NCI-H146 (cell line): ENCODE measurements around the gene GPR45.
"Not testable (repeated sequence)": the region's sequence is repeated elsewhere in the genome, so short reads cannot be mapped to it uniquely, and the experiment has no call there.

ENCODE experiments used
- DNase-seq: peaks from one replicate; lab custom pipeline; 2025; lab: John Stamatoyannopoulos, UW

The GPR45 gene, protein sequence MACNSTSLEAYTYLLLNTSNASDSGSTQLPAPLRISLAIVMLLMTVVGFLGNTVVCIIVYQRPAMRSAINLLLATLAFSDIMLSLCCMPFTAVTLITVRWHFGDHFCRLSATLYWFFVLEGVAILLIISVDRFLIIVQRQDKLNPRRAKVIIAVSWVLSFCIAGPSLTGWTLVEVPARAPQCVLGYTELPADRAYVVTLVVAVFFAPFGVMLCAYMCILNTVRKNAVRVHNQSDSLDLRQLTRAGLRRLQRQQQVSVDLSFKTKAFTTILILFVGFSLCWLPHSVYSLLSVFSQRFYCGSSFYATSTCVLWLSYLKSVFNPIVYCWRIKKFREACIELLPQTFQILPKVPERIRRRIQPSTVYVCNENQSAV

DNA sequence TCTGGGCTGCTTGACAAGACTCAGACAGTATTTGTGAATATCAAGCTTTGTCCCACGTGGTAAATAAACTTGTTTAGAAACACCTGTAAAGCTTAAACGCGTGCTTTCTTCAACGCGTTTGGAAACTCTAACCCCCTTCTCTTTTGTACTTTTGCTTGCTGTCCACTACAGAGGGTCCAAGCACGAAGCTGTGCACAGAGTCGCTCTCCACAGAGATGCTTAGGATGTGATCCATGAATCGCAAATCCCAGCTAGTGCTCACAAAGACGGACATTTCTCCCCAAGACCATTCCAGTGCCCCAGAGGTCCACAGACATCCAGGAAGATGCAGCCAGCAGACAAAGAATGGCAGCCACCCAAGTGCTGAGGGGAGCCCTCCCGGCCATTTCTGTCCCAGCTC, at the start of gene GPR45:
Gene GPR45 (plus strand): TSS at position 301 of the 400 bp plus-strand sequence. CDS start 116 bp downstream, outside the sequence.
- no peak for DNase-seq

DNA sequence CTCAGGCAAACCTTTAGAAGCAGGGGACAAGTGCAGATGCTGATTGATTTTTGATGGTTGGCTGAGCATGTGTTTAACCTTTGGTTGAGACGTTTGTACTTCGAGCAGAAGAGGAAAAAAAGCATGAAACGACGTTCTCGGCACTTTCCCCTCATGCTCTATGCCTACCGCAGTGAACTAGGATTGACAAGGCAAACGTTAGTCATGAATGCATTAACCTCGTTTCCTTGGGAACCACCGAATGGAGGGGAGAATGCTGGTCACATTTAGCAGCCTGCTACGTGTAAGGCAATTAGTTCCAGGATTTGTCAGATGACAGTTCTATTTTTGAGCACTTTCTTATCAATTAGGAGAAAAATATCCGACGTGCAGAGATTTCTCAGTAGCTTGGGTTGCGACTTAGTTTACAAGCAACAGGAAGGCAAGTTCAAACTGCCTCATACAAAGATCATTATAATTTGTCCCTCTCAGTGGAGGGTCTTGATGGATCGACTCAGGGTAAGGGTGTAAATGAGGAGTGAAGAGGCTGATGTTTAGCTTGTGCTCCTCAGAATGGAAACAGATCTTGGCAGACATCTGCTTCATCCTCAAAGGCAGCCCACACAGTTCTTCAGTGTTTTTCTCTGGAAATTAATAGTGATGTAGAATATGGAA, 47.4 kb upstream of the GPR45 start:
- no peak for DNase-seq

DNA sequence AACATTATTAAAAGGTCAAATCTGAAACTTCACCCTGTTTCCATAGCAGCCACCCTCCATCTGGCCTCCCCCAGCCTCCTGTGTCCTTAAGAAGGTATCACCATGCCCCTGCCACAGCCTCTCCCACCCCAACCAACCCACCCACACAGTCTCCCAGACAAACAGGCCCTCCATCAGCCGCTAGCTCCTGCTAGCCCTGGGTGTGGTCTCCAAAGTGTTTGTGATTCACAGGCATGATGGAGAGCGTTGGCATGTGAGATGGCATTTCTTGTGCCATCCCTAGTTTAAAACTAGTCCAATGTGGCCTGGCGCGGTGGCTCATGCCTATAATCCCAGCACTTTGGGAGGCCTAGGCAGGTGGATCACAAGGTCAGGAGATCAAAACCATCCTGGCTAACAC, 44.9 kb upstream of the GPR45 start:
- no peak for DNase-seq

DNA sequence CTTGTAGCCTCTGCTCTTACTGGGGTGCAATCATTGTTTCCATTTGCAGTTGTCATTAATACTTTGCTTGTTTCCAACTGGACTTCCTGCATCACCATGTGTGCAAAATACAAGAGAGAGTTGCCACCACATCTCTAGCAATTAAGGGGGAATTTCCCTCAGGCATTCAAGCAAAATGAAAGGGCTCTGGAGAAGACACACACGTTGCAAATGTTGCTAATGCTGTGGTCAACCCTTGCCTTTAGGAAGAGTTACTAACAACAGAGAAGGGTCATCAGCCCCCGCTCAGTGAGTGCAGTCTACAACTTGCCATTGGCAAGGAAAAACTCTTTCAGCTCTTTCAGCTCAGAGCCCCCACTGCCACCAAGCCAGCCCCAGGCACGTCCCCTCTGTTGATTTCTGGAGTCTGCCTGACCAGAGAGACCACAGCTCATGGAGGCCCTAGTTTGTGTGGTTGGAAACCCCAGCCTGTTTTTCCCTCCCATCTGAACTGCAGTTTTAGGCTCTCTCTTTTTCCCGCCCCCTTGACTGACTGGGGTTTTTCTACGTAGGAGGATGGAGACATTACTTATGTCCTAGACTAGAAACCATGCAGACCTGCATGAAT, 25.9 kb upstream of the GPR45 start:
- DNase-seq = no peak

DNA sequence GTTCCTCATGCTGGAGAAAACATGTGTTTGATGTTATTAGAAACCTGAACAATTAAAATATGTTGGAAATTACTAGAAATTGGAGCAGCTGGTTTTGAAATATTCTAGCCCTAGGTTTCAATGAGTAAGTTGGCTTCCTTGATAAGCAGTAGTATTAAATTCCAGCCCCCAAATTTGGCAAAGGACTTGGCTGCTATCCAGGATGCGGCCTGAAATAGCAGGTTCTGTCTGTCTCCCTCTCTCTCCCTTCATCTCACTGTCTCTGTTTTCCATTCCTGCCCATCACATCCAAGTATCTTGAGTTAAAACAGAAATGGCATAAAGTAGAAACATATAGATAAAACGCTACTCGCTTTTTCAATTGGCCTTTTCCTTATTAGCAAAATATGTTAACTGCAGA, 20.9 kb upstream of the GPR45 start:
- DNase-seq = no peak

DNA sequence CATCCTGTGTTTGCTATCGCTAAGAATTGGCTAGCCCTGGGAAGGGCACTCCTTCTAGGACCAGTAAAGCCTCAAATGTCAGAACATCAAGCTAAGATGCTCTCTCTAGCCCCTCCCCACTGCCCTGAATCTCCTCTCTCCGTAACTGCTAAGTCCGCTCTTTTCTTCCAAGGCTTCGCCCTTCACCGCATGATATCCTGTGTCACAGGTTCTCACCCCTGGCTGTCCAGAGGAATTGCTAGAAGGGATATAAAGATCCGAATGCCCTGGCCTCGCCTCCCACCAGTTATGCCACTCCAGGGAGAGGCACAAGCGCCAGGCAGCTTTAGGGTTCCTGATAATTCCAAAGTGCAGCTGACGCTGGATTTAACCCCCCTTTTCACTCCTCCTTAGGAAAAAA, 17.1 kb upstream of the GPR45 start:
- no peak for DNase-seq

DNA sequence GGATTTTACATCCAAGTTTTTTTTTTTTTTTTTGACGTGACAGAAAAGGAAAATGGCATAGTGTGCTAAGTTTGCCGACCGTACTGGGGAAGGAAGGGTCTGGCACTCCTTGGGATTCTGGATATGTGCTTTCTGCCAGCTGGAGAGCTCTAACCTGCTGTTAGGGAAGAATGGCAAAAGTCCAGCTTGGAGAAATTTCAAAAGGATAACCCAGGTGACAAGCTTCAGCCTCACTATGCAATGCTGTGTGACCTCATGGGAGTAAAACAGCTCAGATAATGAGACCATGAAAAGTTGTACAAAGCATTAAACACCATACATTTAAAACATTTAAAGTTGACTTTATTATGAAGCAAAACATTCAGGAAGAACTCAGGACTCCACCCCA, 10.3 kb upstream of the GPR45 start:
- DNase-seq = no peak

DNA sequence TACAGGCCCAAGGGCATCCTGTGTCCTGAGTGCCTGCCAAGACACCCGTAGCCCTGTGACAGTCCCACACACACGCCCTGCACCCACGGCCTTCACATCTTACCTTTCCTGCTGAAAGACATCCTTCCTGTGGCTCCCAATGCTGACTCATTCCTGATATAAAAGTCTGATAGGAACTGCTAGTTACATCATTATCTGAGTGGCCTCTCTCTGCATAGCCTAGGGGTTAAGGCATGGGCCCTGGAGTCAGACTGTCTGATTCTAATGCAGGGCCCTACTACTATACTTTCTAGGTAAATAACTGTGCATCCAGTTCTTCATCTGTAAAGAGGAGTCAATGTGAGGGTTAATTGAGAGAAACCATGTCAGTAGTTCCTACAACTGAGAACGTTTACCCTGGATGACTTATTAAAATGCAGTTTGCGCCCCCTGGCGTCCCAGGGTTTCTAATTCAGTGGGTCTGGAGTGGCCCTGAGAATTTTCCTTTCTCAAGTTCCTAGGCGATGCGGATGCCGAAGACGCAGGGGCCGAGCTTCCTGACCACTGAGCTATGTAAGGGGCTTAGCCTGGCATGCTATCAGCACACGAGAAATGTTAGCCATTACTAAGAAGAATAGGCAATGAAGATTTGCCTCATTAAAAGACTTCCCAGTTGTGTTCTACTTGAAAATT, 6.0 kb upstream of the GPR45 start:
- DNase-seq = peak; percentile 71

DNA sequence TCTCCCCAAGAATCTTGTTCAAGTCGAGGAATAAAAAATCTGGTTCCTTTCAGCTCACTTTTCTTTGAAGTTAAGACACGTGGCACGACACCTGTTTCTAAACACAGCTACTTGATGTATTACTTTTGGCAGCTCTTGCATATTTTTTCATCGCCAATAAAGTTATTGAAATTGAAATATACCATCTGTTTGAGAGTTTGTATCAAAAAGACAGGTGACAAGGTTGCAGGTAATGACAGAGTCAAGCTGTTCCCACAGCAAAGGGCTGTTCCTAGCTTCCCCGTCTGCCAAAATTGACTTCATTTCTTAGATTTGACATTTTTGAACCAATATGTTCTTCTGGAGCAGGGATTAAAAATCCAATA, 5.5 kb upstream of the GPR45 start:
- DNase-seq = no peak

DNA sequence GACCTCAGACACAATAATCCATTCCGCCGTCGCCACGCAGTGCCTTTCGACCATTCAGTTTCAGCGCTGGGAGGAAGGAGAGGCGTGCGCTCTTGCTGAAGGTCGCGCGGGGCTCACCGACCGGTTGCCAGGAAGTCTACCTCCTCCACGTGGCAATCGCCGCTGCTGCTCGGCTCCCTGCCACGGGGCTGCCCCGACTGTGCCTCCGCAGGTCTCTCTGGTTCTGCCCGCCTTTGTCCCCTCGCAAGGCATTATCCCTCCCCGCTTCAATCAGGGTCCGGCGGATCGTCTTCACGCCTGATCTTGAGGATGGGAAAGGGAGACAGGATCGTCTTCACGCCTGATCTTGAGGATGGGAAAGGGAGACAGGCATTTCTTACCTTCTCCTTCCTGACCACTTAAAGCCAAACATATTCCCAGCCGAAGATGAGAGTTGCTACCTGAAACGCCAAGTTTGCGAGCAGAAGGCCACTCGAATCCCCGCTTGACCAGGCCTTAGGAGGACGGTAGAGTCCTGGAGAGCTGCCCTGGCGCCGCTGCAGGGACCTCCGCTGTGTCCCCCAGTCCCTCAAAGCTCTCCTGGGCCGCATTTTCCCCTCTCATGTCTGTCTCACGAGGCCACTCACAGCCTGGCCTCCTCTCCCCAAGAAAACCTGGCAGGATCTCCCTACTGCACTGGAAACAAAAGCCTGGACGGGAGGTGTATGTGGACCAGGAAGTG, 4.3 kb upstream of the GPR45 start:
- DNase-seq = no peak

DNA sequence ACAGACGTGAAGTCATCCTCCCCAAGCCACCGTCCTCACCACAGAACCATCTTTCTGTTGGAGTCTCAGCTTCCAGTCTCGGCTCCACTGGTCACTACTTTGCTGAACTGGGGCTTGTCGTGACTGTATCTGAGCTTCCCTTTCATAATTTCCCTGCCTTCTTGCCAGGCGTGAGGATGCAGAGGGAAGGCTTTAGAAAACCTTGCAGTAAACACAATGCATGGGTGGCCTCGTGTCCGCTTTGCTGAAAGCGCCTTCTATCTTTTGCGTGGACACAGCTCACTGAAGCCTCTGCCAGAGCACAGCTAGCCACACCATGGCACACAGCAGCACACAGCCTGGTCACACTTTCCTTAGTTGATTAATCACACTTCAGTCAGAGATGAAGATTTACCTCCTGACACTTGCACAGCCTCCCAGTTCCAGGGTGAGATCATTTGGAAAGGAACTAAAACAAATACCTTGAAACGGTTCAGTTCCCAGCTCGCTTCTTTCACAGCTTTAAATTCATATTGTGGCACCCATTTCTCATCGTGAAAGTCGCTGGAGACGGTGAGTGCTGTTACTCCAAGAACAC, 2.8 kb upstream of the GPR45 start:
- no peak for DNase-seq

DNA sequence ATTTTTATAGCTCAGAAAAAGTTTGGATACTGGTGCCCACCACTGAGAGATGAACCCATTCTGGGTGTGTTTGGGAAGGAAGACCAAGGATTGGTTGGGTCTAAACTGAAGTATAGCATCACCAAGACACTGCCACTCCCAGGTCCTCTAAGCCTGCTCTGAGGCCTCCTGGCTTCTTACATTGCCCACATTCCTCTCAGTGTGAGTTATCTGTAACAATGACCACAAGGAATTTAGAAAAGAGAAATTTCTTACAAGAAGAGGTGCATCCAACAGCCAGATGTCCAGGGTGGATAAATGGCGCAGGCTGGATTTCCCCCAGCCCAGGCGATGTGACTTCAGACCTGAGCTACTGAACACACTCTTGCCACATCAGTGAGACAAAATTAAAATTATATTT, 1.6 kb upstream of the GPR45 start:
- no peak for DNase-seq

DNA sequence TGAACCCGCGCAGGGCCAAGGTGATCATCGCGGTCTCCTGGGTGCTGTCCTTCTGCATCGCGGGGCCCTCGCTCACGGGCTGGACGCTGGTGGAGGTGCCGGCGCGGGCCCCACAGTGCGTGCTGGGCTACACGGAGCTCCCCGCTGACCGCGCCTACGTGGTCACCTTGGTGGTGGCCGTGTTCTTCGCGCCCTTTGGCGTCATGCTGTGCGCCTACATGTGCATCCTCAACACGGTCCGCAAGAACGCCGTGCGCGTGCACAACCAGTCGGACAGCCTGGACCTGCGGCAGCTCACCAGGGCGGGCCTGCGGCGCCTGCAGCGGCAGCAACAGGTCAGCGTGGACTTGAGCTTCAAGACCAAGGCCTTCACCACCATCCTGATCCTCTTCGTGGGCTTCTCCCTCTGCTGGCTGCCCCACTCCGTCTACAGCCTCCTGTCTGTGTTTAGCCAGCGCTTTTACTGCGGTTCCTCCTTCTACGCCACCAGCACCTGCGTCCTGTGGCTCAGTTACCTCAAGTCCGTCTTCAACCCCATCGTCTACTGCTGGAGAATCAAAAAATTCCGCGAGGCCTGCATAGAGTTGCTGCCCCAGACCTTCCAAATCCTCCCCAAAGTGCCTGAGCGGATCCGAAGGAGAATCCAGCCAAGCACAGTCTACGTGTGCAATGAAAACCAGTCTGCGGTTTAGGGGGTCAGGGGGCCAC, 897 bp downstream of the GPR45 start:
- no peak for DNase-seq

DNA sequence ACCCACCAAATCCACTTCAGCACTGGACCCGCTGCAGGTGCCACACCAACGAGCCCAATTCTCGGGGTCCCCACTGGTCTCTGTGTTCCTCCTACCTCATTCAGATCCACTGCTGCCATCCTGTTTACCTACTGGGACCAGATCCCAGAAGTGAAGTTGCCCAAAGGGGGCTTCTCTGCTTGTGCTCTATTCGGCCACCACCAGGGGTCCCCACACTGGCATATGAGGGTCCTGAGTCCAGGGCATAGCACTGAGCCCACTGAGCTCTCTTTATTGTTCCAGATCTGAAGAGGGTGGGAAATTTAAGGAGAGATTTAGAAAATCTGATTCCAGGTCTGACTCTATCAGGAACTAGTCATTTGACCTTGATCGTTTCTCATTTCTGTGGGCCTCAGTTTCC, 2.4 kb downstream of the GPR45 start:
- DNase-seq = no peak

DNA sequence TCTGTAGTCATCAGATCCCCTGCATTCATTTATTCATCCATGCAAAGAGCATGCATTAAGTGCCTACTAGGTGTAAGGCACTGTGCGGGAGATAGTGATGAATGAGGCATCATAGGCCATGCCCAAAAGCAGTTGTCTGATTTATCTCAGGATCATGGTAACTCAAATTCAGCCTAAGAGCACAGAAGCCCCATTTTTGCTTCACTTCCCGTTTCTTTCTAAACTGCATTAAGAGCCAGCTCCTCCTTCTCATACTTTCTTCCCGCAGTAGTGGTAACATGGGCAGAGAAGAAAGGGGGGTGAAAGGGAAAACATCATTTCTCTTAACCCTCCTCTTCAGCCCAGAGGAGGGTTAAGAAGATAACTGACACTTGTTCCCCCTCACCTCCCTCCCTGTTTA, 2.9 kb downstream of the GPR45 start:
- DNase-seq = no peak

DNA sequence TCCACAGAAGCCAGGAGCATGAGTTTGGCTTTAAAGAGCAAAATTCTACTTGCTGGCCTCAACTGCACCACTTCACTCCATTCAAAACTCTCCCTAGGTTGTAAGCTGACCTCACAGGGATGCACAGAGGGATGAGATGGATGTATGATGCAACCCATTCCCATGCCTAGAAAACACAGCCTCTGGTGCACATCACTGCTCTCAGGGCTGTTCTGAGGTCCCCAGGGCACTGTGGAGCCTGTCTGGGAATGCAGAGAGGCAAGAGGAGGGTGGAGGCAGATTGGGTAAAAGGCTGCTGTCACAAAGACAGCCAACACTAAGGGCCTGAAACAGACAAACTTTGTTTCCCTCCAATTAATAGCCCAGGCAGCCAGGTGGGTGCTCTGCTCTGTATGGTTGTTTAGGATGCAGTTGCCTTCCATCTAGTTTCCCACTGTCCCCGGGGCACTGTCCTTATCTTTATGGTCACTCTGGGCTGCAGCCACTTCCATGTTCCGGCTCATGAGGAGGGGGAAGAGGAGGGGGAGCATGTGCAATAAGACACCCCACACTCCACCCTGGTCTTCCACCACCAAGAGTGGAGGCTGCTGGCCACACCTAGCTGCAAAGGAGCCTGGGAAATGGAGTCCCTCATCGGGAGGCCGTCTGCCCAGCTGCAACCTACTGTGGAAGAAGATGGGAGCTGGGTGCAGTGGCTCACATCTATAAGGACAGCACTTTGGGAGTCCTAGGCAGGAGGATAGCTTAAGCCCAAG, 7.0 kb downstream of the GPR45 start:
- no peak for DNase-seq

DNA sequence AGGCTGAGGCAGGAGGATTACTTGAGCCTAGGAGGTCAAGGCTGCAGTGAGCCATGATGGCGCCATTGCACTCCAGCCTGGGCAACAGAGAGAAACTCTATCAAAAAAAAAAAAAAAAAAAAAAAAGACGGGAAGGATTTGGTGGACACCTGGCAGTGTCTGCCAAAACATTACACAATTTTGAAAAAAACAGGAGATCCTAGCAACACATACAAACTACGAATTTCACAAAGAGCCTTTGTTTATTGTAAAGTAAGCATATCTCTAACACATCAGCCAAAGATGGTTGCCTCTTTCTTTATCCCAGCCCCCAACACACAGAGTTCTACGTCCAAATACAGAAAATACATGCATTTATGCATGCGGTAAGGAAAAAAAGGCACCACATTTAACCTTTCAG, 7.6 kb downstream of the GPR45 start:
- no peak for DNase-seq

DNA sequence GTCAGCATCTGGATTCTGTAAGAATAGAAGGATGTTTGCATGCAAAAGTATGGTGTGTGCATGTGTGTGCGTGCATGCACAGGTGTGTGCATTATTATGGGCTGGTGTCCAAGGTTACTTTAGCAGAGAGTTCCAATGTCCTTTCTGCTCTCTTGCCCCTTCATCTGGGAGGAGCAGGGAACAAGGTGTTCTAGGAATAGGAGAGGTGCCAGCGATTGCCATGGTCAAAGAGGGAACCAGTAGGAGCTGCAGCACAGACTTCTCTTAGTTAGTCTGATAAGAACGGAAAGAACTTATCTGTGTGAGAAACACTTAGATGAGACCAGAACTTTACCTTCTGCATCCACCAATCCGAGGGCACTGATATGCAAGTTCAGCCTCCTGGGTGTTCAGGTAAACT, 8.3 kb downstream of the GPR45 start:
- no peak for DNase-seq

DNA sequence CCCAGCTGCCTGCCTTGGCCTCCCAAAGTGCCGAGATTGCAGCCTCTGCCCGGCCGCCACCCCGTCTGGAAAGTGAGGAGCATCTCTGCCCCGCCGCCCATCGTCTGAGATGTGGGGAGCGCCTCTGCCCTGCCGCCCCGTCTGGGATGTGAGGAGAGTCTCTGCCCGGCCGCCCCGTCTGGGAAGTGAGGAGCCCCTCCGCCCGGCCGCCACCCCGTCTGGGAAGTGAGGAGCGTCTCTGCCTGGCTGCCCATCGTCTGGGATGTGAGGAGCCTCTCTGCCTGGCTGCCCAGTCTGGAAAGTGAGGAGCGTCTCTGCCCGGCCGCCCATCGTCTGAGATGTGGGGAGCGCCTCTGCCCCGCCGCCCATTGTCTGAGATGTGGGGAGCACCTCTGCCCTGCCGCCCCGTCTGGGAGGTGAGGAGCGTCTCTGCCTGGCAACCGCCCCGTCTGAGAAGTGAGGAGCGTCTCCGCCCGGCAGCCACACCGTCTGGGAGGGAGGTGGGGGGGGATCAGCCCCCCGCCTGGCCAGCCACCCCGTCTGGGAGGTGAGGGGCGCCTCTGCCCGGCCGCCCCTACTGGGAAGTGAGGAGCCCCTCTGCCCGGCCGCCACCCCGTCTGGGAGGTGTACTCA, 9.6 kb downstream of the GPR45 start:
- not testable (repeated sequence) for DNase-seq

DNA sequence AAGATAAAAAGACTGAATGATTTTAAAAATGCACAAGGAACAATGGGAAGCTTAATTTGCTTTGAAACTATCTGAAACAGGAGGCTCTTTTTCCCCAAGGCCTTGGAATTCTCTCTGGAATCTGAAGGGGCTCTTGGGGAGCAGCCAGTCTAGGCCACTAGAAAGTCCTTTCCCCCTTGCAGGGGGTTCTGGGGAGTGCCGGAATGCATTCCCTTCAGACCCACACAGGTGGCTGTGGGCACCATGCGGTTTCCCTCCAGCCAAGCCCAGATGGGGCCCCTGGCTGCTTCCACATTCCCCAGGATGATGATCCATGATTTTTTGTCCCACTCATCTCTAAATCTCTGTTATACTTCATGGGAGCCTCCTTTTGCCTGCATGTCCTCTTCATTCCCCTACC, 10.7 kb downstream of the GPR45 start:
- no peak for DNase-seq
